ENCODE measurements around the gene ANGEL1.

The ANGEL1 gene

DNA sequence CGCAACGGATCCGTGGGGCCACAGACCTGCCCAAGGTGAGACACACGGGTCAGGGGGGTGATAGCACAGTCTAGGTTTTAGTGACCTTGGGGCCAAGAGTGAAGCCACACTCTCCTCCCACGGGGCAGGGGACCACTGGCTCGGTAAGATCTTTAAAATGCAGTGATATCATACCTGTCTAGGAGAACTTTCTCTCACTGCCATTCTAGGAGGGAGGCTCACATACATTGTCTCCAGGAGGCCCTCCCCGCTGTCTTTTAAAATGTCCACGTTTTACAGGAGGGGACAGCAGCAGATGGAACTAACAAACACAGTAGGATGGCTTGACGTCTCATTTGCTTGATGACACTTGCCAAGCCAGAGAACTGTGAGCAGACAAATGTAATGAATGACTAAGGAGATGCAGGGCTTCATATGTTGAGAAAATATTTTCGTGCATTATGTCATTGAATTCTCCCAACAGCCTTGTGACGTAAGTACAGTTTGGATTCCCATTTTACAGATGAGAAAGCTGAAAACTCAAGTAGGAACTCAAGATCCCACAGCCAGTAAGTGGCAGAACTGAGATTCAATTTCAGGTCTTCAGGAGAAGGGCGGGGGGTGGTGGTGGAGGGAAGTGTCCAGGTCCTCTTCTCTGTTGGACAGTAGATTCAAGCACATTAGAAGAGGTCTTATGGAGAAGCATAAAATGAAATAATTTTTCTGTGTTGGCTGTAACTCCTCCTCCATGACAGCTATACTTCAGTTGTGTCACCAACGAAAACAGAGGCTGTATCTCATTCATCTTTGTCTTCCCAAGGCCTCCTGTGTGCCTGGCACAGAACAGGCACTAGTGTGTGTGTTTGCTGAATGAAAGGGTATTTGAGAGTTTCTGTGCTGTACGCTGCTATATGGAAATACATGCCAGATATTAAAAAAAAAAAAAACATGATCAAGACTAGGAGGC, 49.3 kb downstream of the ANGEL1 start:
- DNase-seq (ENCODE audit: low read depth): no peak

DNA sequence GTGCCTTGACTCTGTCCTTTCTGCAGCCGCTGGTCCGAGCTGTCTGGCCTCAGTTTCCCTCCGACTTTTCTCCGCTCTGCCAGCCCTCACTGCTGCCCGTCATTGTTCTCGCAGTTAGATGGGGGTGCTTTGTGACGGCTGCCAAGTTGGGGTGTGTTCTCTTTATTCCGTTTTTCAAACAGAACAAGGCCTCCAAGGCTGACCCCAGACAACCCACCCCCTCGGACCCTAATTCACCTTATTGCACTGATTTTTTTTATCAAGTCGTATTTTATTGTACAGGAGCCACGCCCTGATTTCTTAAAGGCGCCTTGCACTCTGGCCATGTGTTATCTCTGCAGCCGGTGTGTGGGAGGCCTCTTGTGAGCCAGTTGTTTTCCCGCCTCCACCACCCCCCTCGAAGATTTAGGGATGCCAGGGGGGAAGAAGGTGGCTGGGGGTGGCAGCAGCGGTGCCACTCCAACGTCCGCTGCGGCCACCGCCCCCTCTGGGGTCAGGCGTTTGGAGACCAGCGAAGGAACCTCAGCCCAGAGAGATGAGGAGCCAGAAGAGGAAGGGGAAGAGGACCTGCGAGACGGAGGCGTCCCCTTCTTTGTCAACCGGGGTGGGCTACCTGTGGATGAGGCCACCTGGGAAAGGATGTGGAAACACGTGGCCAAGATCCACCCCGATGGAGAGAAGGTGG, 50.1 kb downstream of the ANGEL1 start:
- no peak for DNase-seq (ENCODE audit: low read depth)

DNA sequence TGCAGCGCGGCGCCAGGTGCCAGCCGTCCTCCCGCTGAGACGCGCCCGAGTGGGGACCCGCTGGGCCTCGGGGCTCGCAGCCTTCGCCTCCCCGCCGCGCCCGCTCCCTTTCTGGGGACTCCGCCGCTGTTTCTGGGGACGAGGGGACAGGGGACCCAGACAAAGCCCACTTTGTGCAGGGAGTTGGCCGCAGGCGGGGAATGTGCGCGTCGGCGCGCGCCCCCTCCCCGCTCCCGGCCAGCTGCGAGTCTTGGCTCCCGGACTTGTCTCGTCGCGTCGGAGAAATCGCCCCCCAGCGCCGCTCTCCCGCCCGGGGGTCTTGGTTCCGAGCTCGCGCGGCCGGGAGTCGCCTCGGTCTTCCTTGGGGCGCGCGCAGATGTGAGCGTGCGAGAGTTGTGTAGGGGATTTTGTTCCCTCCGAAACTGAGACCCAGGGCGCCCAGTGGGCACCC, 50.7 kb downstream of the ANGEL1 start:
- no peak for DNase-seq (ENCODE audit: low read depth)

DNA sequence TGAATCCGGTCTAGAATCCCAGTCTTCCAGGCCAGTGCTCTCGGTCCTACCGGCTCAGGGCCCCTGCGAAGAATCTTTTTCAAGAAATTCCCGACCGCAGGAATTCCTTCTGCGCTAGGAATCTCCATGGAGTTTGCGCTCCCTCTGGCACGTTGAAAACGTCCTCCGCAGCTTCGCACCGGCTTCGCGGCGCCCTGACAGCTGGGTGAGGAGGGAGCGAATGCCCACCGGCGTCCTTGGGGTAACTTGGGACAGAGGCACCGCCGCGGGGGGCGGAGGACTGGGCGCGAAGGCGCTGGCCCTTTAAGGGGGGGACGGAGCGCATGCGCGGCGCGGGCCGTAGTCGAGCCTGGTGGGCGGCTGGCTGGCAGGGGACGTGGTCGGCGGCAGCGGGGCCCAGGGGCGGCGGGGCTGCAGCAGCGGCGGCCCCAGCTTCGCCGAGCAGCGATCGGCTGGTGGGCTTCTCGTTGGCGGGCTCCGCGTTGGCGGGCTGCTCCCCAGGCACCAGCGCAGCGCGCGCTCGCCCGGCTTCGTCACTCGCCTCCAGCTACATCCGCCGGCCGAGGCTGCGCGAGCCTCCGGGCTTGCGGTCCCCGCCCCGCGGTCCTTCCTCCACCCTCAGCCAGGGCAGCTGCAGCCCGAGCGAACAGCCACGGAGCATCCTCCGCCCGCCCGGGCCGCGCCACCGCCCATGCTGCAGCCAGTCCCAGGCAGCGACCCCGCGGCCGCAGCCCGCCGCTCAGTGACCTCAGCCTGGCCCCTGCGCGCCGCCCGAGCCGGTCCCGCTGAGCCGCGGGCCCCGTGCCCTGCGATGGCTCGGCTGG, 51.3 kb downstream of the ANGEL1 start, which contains the start of gene VASH1:
VASH1 (plus strand) TSS at position 333 of the 824 bp plus-strand sequence. CDS start 1,354 bp downstream, outside the sequence.
- DNase-seq (ENCODE audit: low read depth): peak; percentile 25

DNA sequence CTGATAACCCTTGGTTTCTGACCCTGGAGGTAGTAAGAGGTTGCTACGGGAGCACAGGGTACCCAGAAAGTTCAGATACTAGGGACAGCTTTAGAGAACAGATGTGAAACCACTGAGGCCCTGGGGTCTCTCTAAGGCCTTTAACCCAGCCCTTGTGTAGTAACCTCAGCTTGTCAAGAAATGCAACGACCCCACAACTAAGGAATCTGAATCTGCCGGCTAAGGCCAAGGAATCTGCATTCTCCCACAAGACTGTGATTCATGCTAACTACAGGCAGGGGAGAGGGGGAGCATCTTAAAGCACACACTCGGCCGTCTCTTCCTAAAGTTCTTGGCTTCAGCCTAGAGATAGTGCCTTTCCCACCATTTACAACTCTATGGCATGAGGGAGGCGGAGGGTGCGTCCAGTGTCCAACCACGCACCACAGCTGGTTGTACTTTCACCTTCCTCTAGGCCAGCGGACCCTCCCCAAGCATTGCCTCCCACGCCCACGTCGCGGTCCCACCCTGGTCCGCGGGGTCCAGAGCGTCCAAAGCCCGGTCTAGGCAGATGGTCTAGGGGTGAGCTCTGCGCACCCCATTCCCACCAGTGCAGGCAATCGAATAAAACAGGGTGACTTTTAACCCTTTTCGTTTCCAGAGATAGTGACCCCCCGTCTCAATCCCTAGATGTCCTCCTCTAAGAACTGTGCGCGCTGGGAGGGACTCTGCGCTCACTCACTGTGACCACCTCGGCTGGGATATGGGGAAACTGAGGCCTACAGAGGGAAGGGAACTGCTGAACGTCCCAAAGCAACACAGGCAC, 52.1 kb downstream of the ANGEL1 start:
- no peak for DNase-seq (ENCODE audit: low read depth)

DNA sequence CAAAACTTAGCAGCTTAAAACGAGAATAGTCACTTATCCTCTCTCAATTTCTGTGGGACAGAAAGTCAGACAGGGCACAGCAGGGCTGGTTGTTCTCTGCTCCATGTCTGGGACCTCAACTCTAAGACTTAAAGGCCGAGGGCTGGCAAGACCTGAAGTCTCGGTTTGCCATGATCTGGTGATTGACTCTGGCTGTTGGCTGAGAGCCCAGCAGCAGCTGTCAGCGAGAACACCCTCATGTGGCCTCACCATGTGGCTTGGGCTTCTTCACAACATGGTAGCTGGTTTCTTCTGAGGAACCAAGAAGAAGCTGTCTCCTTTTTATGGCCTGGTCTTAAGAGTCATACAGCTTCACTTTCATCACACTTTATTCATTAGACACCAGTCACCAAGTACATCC, 53.1 kb downstream of the ANGEL1 start:
- no peak for DNase-seq (ENCODE audit: low read depth)

DNA sequence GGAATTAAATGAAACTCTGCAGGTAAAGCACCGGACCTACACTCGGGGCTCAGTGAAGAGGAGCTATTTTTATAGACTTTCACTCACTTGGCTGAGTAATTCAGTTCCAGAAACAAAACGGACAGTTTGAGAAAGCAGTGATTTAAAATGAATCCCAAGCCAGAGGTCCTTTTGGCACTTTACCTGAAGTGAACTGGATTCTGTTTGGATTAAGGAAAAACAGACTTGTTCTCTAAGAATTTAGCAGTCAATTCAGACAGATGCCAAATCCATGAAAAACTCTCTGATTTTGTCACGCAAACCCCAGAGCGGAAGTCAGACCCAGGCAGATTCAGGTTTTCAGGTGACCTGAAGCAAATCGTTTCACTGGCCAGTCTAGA, 56.3 kb downstream of the ANGEL1 start:
- no peak for DNase-seq (ENCODE audit: low read depth)

DNA sequence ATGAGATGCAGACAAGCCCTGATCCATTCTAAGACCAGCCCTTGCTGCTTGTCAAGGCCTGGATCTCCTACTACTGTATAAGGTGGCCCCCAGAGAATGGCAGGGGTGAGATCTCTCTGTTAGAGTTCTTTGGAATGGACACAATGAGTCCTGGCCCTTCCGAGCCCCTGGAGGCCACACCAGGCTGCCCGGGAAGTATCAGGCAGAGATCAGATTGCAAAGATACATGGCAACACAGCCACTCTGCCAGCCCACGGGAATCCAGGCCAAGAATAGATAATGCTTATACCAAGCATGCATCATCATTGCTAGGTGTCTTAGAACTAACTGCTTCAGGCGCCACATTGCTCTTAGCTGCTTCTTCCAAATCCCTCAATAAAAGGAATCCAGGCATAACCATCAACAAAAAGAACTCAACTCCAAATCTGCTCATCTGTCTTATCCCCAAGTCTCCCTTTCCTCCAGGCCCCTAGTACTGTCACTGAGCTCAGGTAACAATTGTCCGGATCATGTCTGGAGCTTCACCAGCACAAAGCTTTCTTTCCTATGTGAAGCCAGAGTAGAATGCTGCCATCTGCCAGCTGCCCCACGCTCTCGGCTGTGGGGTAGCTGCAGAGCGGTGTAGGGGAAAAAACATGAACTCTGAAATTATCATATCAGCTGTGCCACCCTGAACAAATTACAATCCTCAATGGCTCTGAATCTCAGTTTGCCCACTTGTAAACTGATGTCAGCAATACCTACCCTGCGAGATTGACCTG, 56.9 kb downstream of the ANGEL1 start:
- DNase-seq (ENCODE audit: low read depth): no peak

DNA sequence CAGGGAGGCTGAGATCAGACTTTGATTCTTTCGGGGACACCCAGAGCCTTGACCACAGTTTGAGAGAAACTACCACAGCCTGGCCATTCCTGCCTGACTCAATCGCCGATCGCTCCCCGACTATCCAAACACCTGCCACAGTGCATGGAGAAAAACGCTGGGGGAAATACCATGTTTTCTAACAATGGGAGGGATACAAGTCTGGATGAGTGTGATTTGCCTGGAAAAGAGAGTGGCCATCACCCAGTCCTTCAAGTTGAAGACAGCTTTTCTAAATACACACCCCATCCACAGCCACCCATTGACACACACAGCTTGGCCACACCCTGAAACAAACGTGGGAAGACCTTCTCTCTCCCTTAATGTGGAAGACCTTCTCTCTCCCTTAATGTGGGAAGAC, 58.1 kb downstream of the ANGEL1 start:
- no peak for DNase-seq (ENCODE audit: low read depth)

DNA sequence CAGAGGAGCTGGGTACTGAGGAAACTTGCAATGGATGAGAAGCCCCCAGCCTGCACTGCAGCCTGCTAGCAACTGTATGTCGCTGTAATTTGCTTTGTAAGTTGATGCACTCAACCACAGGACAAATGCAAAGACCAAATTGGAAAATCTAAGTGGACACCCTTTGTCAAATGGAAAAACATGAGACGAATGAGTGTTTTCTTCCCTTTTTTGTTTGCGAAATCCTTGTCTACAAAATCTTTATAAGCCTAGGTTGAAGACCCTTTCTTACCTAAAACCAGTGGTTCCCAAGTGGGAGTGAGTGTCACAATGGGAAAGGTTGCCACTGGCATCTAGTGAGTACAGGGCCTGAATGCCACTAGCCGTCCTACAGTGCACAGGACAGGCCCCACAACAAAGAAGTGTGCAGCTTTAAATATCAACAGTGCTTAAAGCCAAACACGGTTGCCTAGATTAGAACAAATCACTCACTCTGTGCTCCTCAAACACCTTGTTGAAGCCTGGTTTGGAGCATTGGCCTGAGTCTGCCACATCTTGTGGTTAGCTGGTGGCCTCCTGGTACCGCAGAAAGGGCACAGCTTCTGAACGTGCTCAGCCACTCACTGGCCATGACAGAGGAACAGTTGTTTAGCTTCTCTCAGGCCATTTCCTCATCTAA, 59.0 kb downstream of the ANGEL1 start:
- DNase-seq (ENCODE audit: low read depth): no peak

DNA sequence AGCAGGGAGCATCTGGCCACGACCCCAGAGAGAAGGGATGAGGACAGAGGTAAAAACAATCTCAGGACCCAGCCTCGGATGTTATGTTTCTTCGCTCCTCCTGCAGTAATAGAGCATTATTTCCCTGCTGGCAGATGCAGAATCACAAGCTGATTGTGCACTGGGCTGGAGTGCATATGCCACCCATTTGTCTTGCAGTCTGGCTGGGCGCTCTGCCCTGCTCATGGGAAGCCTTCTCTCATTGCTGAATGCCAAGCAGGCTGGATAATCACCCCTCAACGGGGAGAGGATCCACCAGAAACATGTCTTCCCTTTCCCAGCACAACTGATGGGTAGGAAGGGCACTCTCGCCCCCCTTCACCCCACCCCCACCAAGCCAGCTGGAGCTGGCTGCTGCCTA, 59.9 kb downstream of the ANGEL1 start:
- DNase-seq (ENCODE audit: low read depth): no peak

DNA sequence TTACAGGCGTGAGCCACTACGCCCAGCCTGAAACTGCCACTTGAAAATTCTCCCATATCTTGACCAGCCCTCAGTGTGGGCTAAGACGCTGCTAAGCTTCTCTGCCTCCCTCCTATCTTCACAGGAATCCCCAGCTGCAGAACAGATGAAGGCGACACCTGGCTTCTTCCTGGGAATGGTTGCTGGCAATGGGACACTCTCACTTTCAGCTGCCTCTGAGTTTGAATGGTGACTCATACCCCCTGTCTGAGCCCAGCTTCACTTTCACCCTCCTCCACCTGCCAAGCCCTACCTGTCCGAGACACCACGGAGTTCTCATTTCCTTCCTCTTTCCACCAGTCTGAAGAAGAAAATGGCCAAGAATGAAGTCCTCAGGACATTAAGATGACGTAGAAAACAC, 69.7 kb downstream of the ANGEL1 start:
- no peak for DNase-seq (ENCODE audit: low read depth)

DNA sequence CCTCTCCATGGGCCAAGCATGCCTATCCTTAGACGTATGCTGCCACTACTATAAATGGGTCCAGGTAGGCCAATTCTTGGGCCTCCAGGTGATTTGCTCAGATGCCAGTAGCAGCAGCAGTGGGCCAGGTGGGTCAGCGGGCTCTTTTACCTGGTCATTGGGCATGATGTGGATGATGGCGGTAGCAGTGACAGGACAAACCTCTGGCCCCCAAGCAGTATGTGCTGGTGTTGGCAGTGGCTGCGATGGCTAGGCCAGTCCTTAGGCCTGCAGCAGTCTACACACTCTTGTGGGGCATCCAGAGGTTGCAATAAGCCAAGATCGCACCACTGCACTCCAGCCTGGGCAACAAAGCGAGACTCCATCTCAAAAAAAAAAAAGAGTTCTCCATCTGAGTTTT, 70.5 kb downstream of the ANGEL1 start:
- no peak for DNase-seq (ENCODE audit: low read depth)

DNA sequence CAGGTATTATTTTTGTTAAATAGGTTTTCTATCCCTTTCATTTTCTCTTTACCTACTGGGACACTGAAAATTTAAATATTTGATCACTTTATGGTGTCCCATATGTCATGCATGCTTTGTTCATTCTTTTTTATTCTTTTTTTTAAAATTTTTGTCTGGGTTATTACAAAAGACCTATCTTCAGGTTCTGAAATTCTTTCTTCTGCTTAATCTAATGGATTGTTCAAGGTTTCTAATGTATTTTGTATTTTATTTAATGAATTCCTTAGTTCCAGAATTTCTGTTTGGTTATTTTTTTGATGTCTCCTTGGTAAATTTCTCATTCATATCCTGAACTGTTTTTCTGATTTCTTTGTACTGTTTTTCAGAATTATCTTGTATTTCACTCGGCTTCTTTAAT, 71.6 kb downstream of the ANGEL1 start:
- DNase-seq (ENCODE audit: low read depth): no peak

All from stimulated activated CD8-positive, alpha-beta memory T cell treated with anti-CD3 and anti-CD28 coated beads, Interleukin-7, amount 100 ng/mL, for 24 hours (primary cell).